AG04449 (cell line): Measurements from ENCODE around the gene LRP1B.

Experiments used
- CTCF ChIA-PET: fragments of 350-600 bp; formaldehyde crosslinking; extraction: SDS; loops from one replicate; lab custom pipeline; 2021; ENCODE audit warnings: antibody characterized with exemption; lab: Yijun Ruan, JAX
- POLR2A ChIA-PET: fragments of 400-600, 350-600 bp; formaldehyde crosslinking; extraction: SDS; loops from one replicate; lab custom pipeline; 2020; ENCODE audit warnings: antibody characterized with exemption, inconsistent platforms; lab: Yijun Ruan, JAX
- DNase-seq: peaks from one replicate; pipeline ENCODE4 v3.0.0-alpha.2; 2010; ENCODE audit warnings: low read depth, low spot score
- H3K4me3 ChIP-seq: 2 replicates; pipeline ENCODE4 v1.5.1; 2011; ENCODE audit warnings: low read depth, mild to moderate bottlenecking, control low read depth, low read length
- TF ChIP-seq, protein P1 (sequence below): IDR thresholded peaks from one replicate; pipeline ENCODE4 v1.5.1; 2011; ENCODE audit warnings: mild to moderate bottlenecking, moderate library complexity, low read length, control low read depth, inconsistent platforms; ENCODE audit not compliant: insufficient read depth; ENCODE audit errors: missing control alignments

The LRP1B gene

DNA sequence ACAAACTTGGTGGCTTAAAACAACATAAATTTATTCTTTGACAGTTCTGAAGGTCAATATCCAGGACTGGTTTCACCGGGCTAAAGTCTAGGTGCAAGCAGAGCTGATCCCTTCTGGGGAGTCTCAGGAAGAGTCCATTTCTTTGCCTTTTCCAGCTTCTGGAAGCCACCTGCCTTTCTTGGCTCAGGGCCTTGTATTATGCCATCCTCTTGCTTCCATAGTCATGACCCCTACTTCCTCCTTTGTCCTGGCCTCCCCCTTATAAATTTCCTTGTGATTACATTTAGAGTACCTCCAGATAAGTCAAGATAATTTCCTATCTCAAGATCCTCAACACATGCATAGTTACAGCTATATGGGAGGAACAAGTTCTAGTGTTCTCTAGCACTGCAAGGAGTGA, 1089.5 kb downstream of the LRP1B start:
- no peak overlapping the region for H3K4me3 ChIP-seq
- ChIA-PET POLR2A (no interaction called here), CTCF (no interaction called here)
- TF ChIP-seq, protein P1, sequence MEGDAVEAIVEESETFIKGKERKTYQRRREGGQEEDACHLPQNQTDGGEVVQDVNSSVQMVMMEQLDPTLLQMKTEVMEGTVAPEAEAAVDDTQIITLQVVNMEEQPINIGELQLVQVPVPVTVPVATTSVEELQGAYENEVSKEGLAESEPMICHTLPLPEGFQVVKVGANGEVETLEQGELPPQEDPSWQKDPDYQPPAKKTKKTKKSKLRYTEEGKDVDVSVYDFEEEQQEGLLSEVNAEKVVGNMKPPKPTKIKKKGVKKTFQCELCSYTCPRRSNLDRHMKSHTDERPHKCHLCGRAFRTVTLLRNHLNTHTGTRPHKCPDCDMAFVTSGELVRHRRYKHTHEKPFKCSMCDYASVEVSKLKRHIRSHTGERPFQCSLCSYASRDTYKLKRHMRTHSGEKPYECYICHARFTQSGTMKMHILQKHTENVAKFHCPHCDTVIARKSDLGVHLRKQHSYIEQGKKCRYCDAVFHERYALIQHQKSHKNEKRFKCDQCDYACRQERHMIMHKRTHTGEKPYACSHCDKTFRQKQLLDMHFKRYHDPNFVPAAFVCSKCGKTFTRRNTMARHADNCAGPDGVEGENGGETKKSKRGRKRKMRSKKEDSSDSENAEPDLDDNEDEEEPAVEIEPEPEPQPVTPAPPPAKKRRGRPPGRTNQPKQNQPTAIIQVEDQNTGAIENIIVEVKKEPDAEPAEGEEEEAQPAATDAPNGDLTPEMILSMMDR = no peak
- no peak for DNase-seq

- DNase-seq = no peak
- TF ChIP-seq, protein P1 = no peak
- ChIA-PET CTCF (no interaction called here), POLR2A (no interaction called here)
- H3K4me3 ChIP-seq = no peak overlapping the region
These were observed 1092.5 kb downstream of the LRP1B start for GRCh38 chr2:141038341-141038740.

DNA sequence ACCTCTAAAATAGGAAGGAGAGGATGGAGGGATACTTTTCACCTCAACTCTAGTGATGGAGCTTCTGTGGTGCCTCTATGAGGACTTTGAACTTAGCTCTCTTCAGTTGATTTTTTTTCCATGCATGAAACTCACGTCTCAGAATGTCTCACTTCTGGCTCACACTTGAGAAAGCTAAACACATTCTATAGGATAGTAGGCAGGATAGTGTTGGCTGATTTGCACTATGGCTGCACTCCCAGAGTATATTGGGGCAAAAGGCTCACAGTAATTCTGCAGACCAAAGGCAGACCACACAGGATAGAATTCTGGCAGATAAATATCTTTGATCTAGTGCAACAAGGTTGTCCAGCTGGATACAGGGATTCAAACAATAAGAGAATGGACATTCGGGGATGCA, 1093.5 kb downstream of the LRP1B start:
- TF ChIP-seq, protein P1 = no peak
- no peak overlapping the region for H3K4me3 ChIP-seq
- CTCF ChIA-PET = no interaction called here
- no peak for DNase-seq
- POLR2A ChIA-PET = no interaction called here

GRCh38 chr2:141035846-141036420, 1094.9 kb downstream of the LRP1B start:
- DNase-seq = no peak
- ChIA-PET POLR2A (no interaction called here), CTCF (no interaction called here)
- TF ChIP-seq, protein P1 = no peak
- H3K4me3 ChIP-seq = no peak overlapping the region

GRCh38 chr2:141029428-141030078, 1101.3 kb downstream of the LRP1B start:
- no peak for DNase-seq
- ChIA-PET POLR2A (no interaction called here), CTCF (no interaction called here)
- TF ChIP-seq, protein P1 = no peak
- H3K4me3 ChIP-seq = no peak overlapping the region

GRCh38 chr2:141027221-141027620, 1103.6 kb downstream of the LRP1B start:
- ChIA-PET POLR2A (no interaction called here), CTCF (no interaction called here)
- TF ChIP-seq, protein P1 = no peak
- DNase-seq = no peak
- no peak overlapping the region for H3K4me3 ChIP-seq
